LNCAP (cell line): ENCODE results near the gene ASMTL.

ENCODE experiments used
- TF ChIP-seq, protein P1 (sequence below): fragments of 450-650 bp; IDR thresholded peaks from 2 replicates; pipeline ENCODE4 v1.5.1; 2017; ENCODE audit warnings: mild to moderate bottlenecking

ASMTL gene

DNA sequence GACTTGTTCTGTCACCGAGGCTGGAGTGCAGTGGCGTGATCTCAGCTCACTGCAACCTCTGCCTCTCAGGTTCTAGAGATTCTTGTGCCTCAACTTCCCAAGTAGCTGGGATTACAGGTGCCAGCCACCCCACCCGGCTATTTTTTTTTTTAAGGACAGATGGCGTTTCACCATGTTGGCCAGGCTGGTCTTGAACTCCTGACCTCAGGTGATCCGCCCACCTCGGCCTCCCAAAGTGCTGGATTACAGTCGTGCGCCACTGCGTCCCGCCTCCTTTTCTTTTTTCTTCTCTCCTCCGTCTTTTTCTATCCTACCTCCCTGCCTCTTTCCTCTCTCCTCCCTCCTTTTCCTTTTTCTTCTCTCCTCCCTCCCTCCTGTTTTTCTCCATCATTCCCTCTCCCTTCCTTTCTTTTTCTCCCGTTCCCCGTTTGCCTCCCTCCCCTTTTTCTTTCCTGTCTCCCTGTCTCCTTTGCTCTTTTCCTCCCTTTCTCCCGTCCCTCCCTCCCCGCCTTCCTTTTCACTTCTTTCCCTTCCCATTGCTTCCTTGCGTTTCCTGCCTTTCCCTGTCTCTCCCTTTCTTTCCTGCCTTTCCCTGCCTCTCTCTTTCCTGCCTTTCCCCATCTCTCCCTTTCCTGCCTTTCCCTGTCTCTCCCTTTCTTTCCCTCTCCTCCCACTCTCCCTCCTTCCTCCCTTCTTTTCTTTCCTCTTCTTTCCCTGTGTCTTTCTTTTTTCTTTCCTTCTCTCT lies 58.7 kb downstream of the ASMTL start:
- TF ChIP-seq, protein P1, sequence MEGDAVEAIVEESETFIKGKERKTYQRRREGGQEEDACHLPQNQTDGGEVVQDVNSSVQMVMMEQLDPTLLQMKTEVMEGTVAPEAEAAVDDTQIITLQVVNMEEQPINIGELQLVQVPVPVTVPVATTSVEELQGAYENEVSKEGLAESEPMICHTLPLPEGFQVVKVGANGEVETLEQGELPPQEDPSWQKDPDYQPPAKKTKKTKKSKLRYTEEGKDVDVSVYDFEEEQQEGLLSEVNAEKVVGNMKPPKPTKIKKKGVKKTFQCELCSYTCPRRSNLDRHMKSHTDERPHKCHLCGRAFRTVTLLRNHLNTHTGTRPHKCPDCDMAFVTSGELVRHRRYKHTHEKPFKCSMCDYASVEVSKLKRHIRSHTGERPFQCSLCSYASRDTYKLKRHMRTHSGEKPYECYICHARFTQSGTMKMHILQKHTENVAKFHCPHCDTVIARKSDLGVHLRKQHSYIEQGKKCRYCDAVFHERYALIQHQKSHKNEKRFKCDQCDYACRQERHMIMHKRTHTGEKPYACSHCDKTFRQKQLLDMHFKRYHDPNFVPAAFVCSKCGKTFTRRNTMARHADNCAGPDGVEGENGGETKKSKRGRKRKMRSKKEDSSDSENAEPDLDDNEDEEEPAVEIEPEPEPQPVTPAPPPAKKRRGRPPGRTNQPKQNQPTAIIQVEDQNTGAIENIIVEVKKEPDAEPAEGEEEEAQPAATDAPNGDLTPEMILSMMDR: no peak

DNA sequence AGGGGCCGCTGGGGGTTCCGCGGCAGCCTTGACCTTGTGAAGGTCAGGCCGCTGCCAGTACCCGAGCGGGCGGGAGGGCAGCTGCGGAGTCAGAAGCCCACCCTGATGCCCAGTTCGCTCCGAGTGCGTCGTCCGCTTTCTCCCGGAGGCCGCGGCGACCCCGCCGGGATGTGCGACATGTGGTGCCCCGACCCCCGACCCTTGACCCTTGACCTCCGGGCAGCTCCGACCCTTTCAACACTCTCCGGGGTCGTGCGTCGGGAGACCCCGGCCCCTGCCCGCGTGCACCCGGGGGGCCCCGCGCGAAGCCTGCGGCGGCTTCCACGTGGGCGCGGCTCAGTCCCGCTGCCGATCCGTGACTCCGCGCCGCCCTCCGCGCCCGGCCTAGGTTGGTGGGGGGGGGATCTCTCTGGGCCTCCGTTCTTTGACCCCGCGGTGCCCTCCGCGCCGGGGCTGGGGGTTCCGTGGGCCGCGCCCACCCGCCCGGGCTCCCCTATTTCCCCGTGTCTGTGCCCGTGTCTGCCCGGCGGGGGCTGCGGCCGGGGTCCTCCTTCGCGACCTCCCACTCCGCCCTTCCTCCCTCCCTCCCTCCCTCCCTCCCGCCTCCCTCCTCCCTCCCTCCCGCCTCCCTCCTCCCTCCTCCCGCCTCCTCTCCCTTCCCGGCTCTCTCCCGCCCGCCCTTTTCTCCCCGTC lies 60.2 kb downstream of the ASMTL start:
- TF ChIP-seq, protein P1: no peak

DNA sequence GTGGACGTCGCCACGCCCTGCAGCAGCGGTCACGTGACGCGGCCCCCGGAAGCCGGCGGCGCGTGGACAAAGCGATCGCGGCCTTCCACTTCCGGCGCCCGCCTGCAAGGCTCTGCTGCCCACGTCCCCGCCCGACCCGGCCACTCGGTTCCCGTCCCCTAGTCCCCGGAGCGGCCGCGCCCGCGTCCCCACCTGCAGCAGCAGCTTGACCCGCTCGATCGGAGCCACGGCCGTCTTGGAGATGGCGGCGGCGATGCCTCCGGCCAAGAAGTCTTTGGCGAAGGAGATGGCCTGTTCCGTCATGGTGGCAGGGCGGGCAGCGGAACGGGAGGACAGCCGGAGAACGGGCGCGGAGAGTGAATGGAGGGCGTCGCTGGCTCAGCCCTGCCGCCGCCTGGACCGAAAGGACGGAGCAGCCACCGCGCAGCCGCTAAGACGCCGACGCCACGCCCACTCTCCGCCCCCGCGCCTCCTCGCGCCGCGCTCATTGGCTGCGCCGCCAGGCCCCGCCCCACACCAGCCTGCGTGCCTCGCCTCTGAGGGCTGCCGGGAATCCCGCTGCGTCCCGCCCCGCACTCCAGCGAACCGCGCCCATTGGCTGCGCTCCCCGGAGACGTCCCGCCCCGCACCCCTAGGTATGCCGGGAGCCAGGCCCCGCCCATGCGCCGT lies 60.9 kb downstream of the ASMTL start, which contains the start of gene SLC25A6:
Gene SLC25A6, minus strand, starts transcription at position 407 of the 669 bp plus-strand sequence. Its CDS starts 104 bp downstream, at position 303.
- TF ChIP-seq, protein P1: no peak

DNA sequence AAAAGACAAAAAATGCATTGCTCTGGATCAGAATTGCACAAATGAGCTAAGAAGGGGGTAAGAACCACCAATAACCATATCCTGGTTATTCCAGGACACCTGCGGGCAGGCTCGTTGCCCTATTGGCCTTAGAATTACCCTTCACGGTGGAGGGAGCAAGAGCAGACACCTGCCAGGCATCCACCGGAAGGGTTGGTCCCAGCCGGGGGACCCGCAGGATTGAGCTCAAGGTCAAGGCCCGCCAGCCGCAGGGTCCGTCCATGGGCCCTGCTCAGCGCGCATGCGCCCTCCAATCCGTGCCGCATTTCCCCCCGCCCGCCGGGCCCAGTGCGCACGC lies 61.4 kb downstream of the ASMTL start:
- TF ChIP-seq, protein P1: no peak

DNA sequence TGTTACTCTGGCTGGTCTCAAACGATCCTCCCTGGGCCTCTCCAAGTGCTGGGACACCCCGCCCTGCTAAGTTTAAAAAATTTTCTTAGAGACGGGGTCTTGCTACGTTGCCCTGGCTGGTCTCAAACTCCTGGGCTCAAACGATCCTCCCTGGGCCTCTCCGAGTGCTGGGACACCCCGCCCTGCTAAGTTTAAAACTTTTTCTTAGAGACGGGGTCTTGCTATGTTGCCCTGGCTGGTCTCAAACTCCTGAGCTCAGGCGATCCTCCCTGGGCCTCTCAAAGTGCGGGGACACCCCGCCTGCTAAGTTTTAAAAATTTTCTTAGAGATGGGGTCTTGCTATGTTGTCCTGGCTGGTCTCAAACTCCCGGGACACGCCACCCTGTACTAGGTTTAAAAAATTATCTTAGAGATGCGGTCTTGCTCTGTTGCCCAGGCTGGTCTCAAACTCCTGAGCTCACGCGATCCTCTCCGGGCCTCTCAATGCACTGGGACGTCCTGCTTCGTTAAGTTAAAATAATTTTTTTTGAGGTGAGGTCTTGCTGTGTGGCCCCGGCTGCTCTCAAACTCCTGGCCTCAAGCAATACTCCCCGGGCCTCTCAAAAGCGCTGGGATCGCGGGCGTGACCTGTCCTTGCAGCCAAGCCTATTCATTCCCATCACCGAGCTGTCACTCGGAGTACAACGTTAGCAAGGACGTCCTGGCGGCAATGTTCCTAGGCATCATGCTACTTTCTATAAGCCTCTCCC lies 61.9 kb downstream of the ASMTL start:
- TF ChIP-seq, protein P1: no peak

DNA sequence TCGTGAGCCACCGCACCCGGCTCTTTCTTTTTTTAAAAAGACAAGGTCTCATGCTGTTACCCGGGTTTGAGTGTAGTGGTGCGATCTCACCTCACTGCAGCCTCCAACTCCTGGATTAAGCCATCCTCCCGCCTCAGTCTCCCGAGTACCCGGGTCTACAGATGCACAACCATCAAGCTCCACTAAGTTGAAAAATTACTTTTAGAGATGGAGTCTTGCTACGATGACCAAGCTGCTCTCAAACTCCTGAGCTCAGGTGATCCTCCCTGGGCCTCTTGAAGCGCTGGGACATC lies 62.8 kb downstream of the ASMTL start:
- TF ChIP-seq, protein P1: no peak

DNA sequence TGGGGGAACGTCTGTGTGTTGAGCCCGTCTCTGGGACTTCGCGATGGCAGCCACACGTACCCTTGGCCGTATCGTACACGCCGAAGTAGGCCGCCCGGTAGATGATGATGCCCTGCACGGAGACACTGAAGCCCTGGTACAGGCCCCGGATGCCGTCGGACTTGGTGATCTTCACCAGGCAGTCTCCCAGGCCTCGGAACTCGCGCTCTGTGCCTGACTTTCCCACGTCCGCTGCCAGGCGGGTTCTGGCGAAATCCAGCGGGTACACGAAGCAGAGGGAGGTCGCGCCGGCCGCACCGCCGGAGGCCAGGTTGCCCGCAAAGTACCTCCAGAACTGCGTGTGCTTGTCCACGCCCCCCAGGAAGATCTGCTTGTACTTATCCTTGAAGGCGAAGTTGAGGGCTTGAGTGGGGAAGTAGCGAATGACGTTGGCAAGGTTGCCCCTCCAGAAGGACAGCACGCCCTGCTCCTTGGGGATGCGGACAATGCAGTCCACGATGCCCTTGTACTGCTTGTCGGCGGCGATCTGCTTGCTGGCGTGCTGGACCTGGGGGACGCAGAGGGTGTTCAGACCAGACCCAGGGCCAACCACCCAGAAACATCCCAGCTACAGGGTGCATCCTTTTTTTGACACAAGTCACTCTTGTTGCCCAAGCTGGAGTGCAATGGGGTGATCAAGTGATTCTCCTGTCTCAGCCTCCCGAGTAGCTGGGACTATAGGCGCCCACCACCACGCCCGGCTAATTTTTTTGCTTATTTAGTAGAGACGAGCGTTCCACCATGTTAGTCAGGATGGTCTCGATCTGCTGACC lies 63.3 kb downstream of the ASMTL start:
- TF ChIP-seq, protein P1: no peak
